RWPE2 (cell line): ENCODE measurements around the gene GALNT2.

Source experiments
- ATAC-seq: fragments of 200-7000 bp; cut with Tn5 transposase; 3 replicates; pipeline ENCODE4 v1.9.1; 2021; ENCODE audit warnings: low read depth
- DNase-seq: peaks from one replicate; pipeline ENCODE4 v3.0.0-alpha.2; 2020; ENCODE audit warnings: low spot score
- H3K27ac ChIP-seq: fragments of 450-650 bp; 2 replicates; pipeline ENCODE4 v1.5.1; 2017; ENCODE audit warnings: mild to moderate bottlenecking; ENCODE audit not compliant: poor library complexity, severe bottlenecking
- H3K27me3 ChIP-seq: fragments of 250-450 bp; sonication (Bioruptor Pico); 2 replicates; pipeline ENCODE4 v1.5.1; 2021; ENCODE audit warnings: mild to moderate bottlenecking, moderate library complexity; ENCODE audit not compliant: insufficient read depth, poor library complexity, severe bottlenecking
- H3K36me3 ChIP-seq: fragments of 250-450 bp; sonication (Bioruptor Pico); 2 replicates; pipeline ENCODE4 v1.5.1; 2020; ENCODE audit warnings: low read depth, mild to moderate bottlenecking, moderate library complexity
- H3K4me1 ChIP-seq: fragments of 250-450 bp; sonication (Bioruptor Pico); 2 replicates; pipeline ENCODE4 v1.5.1; 2021; ENCODE audit warnings: mild to moderate bottlenecking, moderate library complexity; ENCODE audit not compliant: insufficient read depth, poor library complexity, severe bottlenecking
- H3K4me3 ChIP-seq: fragments of 250-450 bp; sonication (Bioruptor Pico); 2 replicates; pipeline ENCODE4 v1.5.1; 2021; ENCODE audit warnings: mild to moderate bottlenecking, moderate library complexity; ENCODE audit not compliant: severe bottlenecking
- H3K9me3 ChIP-seq: fragments of 250-450 bp; sonication (Bioruptor Pico); 2 replicates; pipeline ENCODE4 v1.5.1; 2021; ENCODE audit warnings: mild to moderate bottlenecking, moderate library complexity; ENCODE audit not compliant: severe bottlenecking
- TF ChIP-seq, protein P1 (sequence below): fragments of 450-650 bp; IDR thresholded peaks from one replicate; pipeline ENCODE4 v1.5.1; 2017; ENCODE audit warnings: mild to moderate bottlenecking, moderate library complexity; ENCODE audit not compliant: poor library complexity, severe bottlenecking

GALNT2 gene

GRCh38 chr1:230312676-230313075, 245.6 kb downstream of the GALNT2 start:
- no peak for ATAC-seq
- no peak overlapping the region for H3K27ac ChIP-seq
- no peaks in the 10 kb centered on the region for H3K36me3 ChIP-seq
- H3K4me3 ChIP-seq: no peak overlapping the region
- TF ChIP-seq, protein P1, sequence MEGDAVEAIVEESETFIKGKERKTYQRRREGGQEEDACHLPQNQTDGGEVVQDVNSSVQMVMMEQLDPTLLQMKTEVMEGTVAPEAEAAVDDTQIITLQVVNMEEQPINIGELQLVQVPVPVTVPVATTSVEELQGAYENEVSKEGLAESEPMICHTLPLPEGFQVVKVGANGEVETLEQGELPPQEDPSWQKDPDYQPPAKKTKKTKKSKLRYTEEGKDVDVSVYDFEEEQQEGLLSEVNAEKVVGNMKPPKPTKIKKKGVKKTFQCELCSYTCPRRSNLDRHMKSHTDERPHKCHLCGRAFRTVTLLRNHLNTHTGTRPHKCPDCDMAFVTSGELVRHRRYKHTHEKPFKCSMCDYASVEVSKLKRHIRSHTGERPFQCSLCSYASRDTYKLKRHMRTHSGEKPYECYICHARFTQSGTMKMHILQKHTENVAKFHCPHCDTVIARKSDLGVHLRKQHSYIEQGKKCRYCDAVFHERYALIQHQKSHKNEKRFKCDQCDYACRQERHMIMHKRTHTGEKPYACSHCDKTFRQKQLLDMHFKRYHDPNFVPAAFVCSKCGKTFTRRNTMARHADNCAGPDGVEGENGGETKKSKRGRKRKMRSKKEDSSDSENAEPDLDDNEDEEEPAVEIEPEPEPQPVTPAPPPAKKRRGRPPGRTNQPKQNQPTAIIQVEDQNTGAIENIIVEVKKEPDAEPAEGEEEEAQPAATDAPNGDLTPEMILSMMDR: no peak
- H3K9me3 ChIP-seq: no peaks in the 10 kb centered on the region
- H3K4me1 ChIP-seq: peaks cover 8% of the 10 kb centered on the region
- no peaks in the 10 kb centered on the region for H3K27me3 ChIP-seq
- no peak for DNase-seq

GRCh38 chr1:230313453-230314141, 246.6 kb downstream of the GALNT2 start:
- TF ChIP-seq, protein P1: no peak
- no peak overlapping the region for H3K4me3 ChIP-seq
- H3K36me3 ChIP-seq: no peaks in the 10 kb centered on the region
- DNase-seq (no peak), ATAC-seq (no peak)
- no peaks in the 10 kb centered on the region for H3K9me3 ChIP-seq
- no peak overlapping the region for H3K27ac ChIP-seq
- H3K27me3 ChIP-seq: no peaks in the 10 kb centered on the region
- no peaks in the 10 kb centered on the region for H3K4me1 ChIP-seq

DNA sequence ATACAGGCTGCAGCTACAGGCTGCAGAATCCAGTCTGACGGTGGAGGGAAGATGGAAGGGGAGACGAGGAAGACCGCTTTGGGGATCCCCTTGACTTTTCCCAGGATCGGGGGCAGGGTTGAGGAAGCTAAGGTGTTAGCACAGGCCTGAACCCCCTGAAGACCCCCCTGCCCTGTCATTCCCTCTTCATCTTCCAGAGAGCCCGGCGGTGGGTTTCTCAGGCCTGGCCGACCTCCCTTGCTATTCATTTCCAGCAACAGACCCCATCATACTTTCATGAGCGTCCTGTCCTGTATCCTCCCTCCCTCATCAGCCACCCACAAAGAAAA, 247.1 kb downstream of the GALNT2 start:
- ATAC-seq (no peak), DNase-seq (no peak)
- H3K27ac ChIP-seq: no peak overlapping the region
- TF ChIP-seq, protein P1: no peak
- H3K36me3 ChIP-seq: no peaks in the 10 kb centered on the region
- no peaks in the 10 kb centered on the region for H3K27me3 ChIP-seq
- no peaks in the 10 kb centered on the region for H3K4me1 ChIP-seq
- H3K4me3 ChIP-seq: no peak overlapping the region
- no peaks in the 10 kb centered on the region for H3K9me3 ChIP-seq

GRCh38 chr1:230315099-230315498, 248.1 kb downstream of the GALNT2 start:
- H3K4me3 ChIP-seq: no peak overlapping the region
- TF ChIP-seq, protein P1: no peak

More at GRCh38 chr1:230315099-230315498, 248.1 kb downstream of the GALNT2 start:
- Histone ChIP-seq H3K27me3 (no peaks in the 10 kb centered on the region), H3K27ac (no peak overlapping the region), H3K4me1 (no peaks in the 10 kb centered on the region), H3K36me3 (no peaks in the 10 kb centered on the region), H3K9me3 (no peaks in the 10 kb centered on the region)
- ATAC-seq (no peak), DNase-seq (no peak)
